ENCODE results near the gene MYO1D. TPM values are rescaled to one million over a fixed set of nuclear protein-coding genes. Genes with fewer than 3 reads are reported as not detected.

Gene MYO1D
- total RNA-seq, 1 experiment from 2014 or later: 1.3 TPM

GRCh38 chr17:32815460-32815859, 61.5 kb downstream of the MYO1D start:
- Histone ChIP-seq H3K9me3 (no peaks in the 10 kb centered on the region), H3K36me3 (no peaks in the 10 kb centered on the region), H3K4me3 (no peak overlapping the region), H3K27me3 (no peaks in the 10 kb centered on the region)
- no peak for DNase-seq

- no peaks in the 10 kb centered on the region for H3K9me3 ChIP-seq
- H3K4me3 ChIP-seq: no peak overlapping the region
- no peaks in the 10 kb centered on the region for H3K36me3 ChIP-seq
- no peak for DNase-seq
- H3K27me3 ChIP-seq: no peaks in the 10 kb centered on the region
Observed at GRCh38 chr17:32814836-32815235, 62.1 kb downstream of the MYO1D start.

DNA sequence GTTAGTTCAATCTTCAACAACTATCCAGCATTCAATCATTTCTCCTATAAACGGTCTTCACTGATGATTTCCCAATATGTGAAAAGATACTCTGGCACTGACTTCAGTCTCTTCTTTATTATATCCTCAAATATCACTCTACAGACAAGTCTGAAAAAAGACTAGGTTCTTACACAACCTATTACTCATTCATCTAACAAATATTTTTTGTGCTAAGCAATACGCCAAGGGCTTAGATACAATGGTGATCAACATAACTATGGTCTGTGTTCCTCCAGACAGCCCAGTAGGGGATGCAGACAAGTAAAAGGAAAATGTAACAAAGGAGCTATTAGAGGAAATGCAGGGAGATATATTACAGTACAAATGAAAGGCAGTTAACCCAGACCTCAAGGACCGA, 63.9 kb downstream of the MYO1D start:
- H3K4me3 ChIP-seq: no peak overlapping the region
- no peak for DNase-seq

GRCh38 chr17:32810690-32811089, 66.2 kb downstream of the MYO1D start:
- no peaks in the 10 kb centered on the region for H3K36me3 ChIP-seq
- no peak overlapping the region for H3K4me3 ChIP-seq
- H3K27me3 ChIP-seq: no peaks in the 10 kb centered on the region
- no peak for DNase-seq
- H3K9me3 ChIP-seq: no peaks in the 10 kb centered on the region

More for the DNA sequence above, 63.9 kb downstream of the MYO1D start:
- Histone ChIP-seq H3K27me3 (no peaks in the 10 kb centered on the region), H3K36me3 (no peaks in the 10 kb centered on the region), H3K9me3 (no peaks in the 10 kb centered on the region)

DNA sequence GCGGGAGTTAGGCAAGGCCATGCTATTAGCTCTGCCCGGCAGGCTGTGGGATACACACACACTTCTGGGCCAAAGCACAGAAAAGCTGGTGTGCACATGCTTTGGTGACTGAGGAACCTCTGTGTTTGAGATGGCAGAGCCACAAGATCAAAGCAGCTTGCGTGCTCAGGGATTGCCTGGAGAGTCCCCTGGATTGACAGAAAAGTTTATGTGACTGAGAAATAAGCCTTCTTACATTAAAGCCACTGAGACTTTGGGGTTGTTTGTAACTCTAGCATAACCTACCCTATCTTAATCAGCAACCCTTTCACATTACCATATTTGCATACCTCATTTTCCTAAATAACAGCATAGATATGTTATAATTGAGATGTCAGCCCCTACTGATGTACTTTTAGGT, 69.3 kb downstream of the MYO1D start:
- Histone ChIP-seq H3K36me3 (no peaks in the 10 kb centered on the region), H3K9me3 (no peaks in the 10 kb centered on the region), H3K4me3 (no peak overlapping the region), H3K27me3 (no peaks in the 10 kb centered on the region)
- DNase-seq: no peak

DNA sequence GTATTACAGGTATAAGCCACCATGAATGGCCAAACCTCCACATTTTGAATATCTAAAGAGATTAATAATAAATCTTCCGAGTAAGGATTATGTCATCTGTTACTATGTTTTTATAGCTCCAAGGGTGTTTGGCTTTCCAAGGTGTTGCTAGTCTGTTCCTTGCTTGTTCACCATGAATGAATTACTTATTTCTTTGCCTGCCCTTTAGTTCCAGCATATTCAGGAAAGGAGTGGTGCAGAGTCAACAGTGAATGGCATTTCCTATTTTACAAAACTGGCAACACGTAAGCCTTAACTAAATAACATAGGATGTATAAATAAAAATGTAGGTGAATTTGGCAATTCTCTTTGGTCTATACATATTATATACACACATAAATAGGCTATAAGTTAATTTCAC, 70.3 kb downstream of the MYO1D start:
- no peak for DNase-seq
- no peaks in the 10 kb centered on the region for H3K9me3 ChIP-seq
- no peaks in the 10 kb centered on the region for H3K36me3 ChIP-seq
- no peaks in the 10 kb centered on the region for H3K27me3 ChIP-seq
- H3K4me3 ChIP-seq: no peak overlapping the region

GRCh38 chr17:32805029-32805976, 71.6 kb downstream of the MYO1D start:
- H3K9me3 ChIP-seq: no peaks in the 10 kb centered on the region
- H3K4me3 ChIP-seq: no peak overlapping the region
- no peaks in the 10 kb centered on the region for H3K27me3 ChIP-seq
- H3K36me3 ChIP-seq: no peaks in the 10 kb centered on the region
- DNase-seq: no peak

DNA sequence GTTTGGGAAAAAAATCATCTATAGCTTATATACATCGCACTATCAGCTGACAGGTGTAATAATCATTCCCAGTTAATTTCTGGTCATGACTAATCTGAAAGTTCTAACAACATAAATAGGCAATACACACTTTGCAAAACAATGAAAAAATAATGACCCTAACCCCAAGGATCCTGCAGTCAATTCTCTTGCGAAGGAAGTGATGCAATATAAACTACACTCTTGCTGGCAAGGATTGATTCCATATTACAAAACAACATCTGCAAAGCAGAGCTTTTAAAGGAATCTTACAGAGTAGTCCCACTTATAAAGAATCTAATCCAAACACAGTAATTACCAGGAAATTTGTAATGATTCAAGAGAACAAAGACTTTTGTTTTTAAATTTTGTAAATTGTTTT, 73.4 kb downstream of the MYO1D start:
- no peak overlapping the region for H3K4me3 ChIP-seq
- no peak for DNase-seq

GRCh38 chr17:32802306-32802705, 74.6 kb downstream of the MYO1D start:
- Histone ChIP-seq H3K36me3 (no peaks in the 10 kb centered on the region), H3K27me3 (no peaks in the 10 kb centered on the region; the same call in 1 of the 2 replicates), H3K4me3 (no peak overlapping the region), H3K9me3 (no peaks in the 10 kb centered on the region)
- DNase-seq: no peak

More for the DNA sequence above, 73.4 kb downstream of the MYO1D start:
- H3K9me3 ChIP-seq: no peaks in the 10 kb centered on the region
- H3K36me3 ChIP-seq: no peaks in the 10 kb centered on the region
- no peaks in the 10 kb centered on the region; the same call in 1 of the 2 replicates for H3K27me3 ChIP-seq

GRCh38 chr17:32801641-32802040, 75.3 kb downstream of the MYO1D start:
- H3K4me3 ChIP-seq: no peak overlapping the region
- DNase-seq: no peak
- no peaks in the 10 kb centered on the region; the same call in 1 of the 2 replicates for H3K27me3 ChIP-seq
- no peaks in the 10 kb centered on the region for H3K36me3 ChIP-seq
- no peaks in the 10 kb centered on the region for H3K9me3 ChIP-seq

GRCh38 chr17:32801193-32801592, 75.7 kb downstream of the MYO1D start:
- Histone ChIP-seq H3K9me3 (no peaks in the 10 kb centered on the region), H3K27me3 (no peaks in the 10 kb centered on the region; the same call in 1 of the 2 replicates), H3K4me3 (no peak overlapping the region), H3K36me3 (no peaks in the 10 kb centered on the region)
- DNase-seq: no peak

DNA sequence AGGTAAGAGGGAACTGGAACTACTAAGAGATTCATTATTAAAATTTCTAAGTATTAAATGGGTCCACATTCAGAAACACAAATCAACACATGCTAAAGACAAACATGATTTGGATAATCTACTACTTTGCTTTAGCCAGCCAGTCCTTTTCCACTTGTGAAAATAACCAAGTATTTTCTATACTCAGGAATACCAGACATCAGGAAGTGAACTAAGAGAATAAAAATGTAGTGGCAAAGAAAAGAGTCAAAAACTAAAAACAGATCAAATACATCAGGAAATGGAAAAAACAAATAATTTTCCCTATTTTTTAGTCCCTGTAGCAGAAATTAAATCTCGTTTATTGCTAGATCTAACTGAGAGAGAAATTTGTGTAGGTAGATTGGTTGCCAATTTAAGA, 78.0 kb downstream of the MYO1D start:
- H3K4me3 ChIP-seq: no peak overlapping the region
- no peaks in the 10 kb centered on the region; the same call in 1 of the 2 replicates for H3K27me3 ChIP-seq
- no peaks in the 10 kb centered on the region for H3K36me3 ChIP-seq
- no peaks in the 10 kb centered on the region for H3K9me3 ChIP-seq
- DNase-seq: no peak

DNA sequence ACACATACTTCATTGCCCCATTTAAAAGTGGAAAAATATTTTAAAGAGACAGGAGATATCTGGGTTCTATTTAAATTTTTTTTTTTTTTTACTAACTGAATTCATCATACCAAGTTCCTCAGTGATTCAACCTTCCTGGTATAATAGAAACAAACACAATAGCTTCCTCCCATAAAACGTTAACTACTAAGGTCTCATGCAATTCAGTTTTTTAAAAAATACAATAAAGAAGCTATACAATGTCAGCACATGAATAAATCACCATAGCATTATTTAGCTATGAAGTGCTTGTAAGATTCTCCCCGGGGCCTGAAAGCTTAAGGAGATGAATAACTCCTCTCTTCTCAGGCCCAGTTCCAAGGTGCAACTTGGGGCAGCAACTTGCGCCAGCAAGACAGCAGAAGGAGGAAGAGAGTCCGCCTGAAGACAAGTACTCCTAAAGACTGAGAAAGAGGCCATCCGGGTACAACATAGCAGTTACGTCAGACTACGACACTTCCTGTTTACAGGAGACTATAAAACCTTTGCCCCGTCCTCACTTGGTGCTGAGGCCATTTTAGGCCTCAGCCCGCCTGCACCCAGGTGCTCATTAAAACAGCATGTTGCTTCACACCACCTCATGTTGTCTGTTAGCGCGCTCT, 81.5 kb downstream of the MYO1D start:
- no peaks in the 10 kb centered on the region; the same call in 1 of the 2 replicates for H3K27me3 ChIP-seq
- H3K36me3 ChIP-seq: no peaks in the 10 kb centered on the region
- H3K4me3 ChIP-seq: no peak overlapping the region
- no peaks in the 10 kb centered on the region for H3K9me3 ChIP-seq
- DNase-seq: no peak

GRCh38 chr17:32794533-32795246, 82.2 kb downstream of the MYO1D start:
- H3K27me3 ChIP-seq: no peaks in the 10 kb centered on the region; the same call in 1 of the 2 replicates
- no peak for DNase-seq
- H3K36me3 ChIP-seq: no peaks in the 10 kb centered on the region
- H3K4me3 ChIP-seq: no peak overlapping the region
- H3K9me3 ChIP-seq: no peaks in the 10 kb centered on the region

DNA sequence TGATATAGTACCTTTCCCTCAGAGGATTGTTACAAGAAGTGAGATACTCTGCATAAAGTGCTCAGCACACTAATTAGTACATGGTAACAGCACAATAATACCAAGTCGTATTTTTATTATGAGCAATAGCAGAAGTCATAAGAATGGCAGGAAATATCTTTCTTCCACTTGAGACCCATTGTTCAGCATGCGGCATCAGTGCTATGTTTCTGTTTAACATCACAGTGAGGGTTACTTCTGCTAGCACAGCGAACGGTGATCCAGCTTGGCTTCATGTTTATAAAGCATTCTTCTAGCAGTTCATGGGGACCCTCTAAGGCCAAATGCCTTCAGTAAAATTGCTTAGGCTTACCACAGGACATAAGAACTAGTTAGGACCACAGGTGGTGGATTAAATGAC, 83.1 kb downstream of the MYO1D start:
- DNase-seq: no peak
- Histone ChIP-seq H3K36me3 (no peaks in the 10 kb centered on the region), H3K4me3 (no peak overlapping the region), H3K27me3 (no peaks in the 10 kb centered on the region), H3K9me3 (no peaks in the 10 kb centered on the region)

GRCh38 chr17:32792207-32792606, 84.7 kb downstream of the MYO1D start:
- DNase-seq: no peak
- Histone ChIP-seq H3K9me3 (no peaks in the 10 kb centered on the region), H3K36me3 (no peaks in the 10 kb centered on the region), H3K4me3 (no peak overlapping the region), H3K27me3 (no peaks in the 10 kb centered on the region)

DNA sequence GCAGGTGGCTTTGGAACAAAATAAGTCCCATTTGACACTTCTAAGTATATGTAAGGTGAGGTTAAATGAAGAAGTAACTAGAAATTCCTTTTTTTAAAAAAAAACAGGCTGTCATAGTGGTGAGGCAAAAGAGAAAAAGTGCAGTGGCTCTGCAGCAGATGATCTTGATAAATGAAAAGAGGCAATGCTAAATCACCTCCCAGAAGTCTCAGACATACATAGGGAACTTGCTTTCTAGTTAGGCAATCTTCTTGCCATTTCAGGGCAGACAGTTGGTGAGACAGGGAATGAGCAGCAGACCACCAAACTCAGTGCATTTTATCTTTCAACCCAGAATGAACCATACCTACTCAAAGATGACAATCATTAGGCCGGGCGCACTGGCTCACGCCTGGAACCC, 90.8 kb downstream of the MYO1D start:
- H3K4me3 ChIP-seq: no peak overlapping the region
- no peaks in the 10 kb centered on the region for H3K36me3 ChIP-seq
- DNase-seq: no peak
- no peaks in the 10 kb centered on the region for H3K27me3 ChIP-seq
- no peaks in the 10 kb centered on the region for H3K9me3 ChIP-seq
